ENCODE data around the gene TOP1. TPM values are rescaled to one million over a fixed set of nuclear protein-coding genes. Genes with fewer than 3 reads are reported as not detected.

Gene TOP1
- total and polyA plus RNA-seq, 8 donors, result 14.8 to 46.2 (median 21.7) TPM

- H3K27ac ChIP-seq, result no peak overlapping the region
- intact Hi-C loops (cut with DNase I; ENCODE audit: low total_unique reads), result no loop called here
- H3K9me3 ChIP-seq, result no peaks in the 10 kb centered on the region
- no peak overlapping the region for H3K4me3 ChIP-seq
- WGBS, 5 donors, result 81 to 94% (median 89%) methylated on average over 4 of the region's 4 CpGs
- peaks cover 22 to 82% (median 49%) of the 10 kb centered on the region in 4 donors for H3K4me1 ChIP-seq
- no peak for TF ChIP-seq POLR2AphosphoS5 (IDR thresholded peaks at IDR 0.05)
- no peak for TF ChIP-seq POLR2A (IDR thresholded peaks at IDR 0.05)
- no peak for TF ChIP-seq EP300 (IDR thresholded peaks at IDR 0.05)
- TF ChIP-seq CTCF (IDR thresholded peaks at IDR 0.05), result no peak
- H3K27me3 ChIP-seq, result no peaks in the 10 kb centered on the region
- DNase-seq, result no peak
- no peaks in the 10 kb centered on the region for H3K36me3 ChIP-seq
Observed at GRCh38 chr20:41041693-41042092, 13.1 kb downstream of the TOP1 start.

GRCh38 chr20:41044409-41045062 is 15.9 kb downstream of the TOP1 start:
- H3K36me3 ChIP-seq, result no peaks in the 10 kb centered on the region
- no peaks in the 10 kb centered on the region for H3K27me3 ChIP-seq
- TF ChIP-seq POLR2A (IDR thresholded peaks at IDR 0.05), result no peak
- H3K27ac ChIP-seq, result no peak overlapping the region
- DNase-seq, result no peak
- no peaks in the 10 kb centered on the region for H3K9me3 ChIP-seq
- H3K4me1 ChIP-seq, result peaks cover 39 to 87% (median 69%) of the 10 kb centered on the region in 4 donors
- intact Hi-C loops (cut with DNase I; ENCODE audit: low total_unique reads), result no loop called here
- no peak overlapping the region for H3K4me3 ChIP-seq
- whole genome bisulfite sequencing, 5 donors, result 88 to 95% (median 91%) methylated on average over 9 of the region's 9 CpGs

GRCh38 chr20:41045671-41046070 is 17.0 kb downstream of the TOP1 start:
- intact Hi-C loops (cut with DNase I; ENCODE audit: low total_unique reads), result no loop called here
- Histone ChIP-seq H3K9me3 (no peaks in the 10 kb centered on the region), H3K27me3 (no peaks in the 10 kb centered on the region), H3K27ac (no peak overlapping the region), H3K36me3 (no peaks in the 10 kb centered on the region), H3K4me3 (no peak overlapping the region), H3K4me1 (peaks cover 51 to 98% (median 76%) of the 10 kb centered on the region in 4 donors)
- DNase-seq, result no peak
- TF ChIP-seq EP300 (IDR thresholded peaks at IDR 0.05) (no peak), POLR2AphosphoS5 (IDR thresholded peaks at IDR 0.05) (no peak), CTCF (IDR thresholded peaks at IDR 0.05) (no peak), POLR2A (IDR thresholded peaks at IDR 0.05) (no peak)
- WGBS, 5 donors, result 68 to 82% (median 70%) methylated on average over 2 of the region's 2 CpGs

- H3K27me3 ChIP-seq, result no peaks in the 10 kb centered on the region
- no peaks in the 10 kb centered on the region for H3K9me3 ChIP-seq
- intact Hi-C loops (cut with DNase I; ENCODE audit: low total_unique reads), result no loop called here
- H3K27ac ChIP-seq, result peak overlapping the region in 2 of 5 donors; percentile 3 to 73
- WGBS, 5 donors, result 61 to 77% (median 73%) methylated on average over 2 of the region's 2 CpGs
- TF ChIP-seq EP300 (IDR thresholded peaks at IDR 0.05), result no peak
- no peak for TF ChIP-seq CTCF (IDR thresholded peaks at IDR 0.05)
- no peak for TF ChIP-seq POLR2AphosphoS5 (IDR thresholded peaks at IDR 0.05)
- TF ChIP-seq POLR2A (IDR thresholded peaks at IDR 0.05), result no peak
- no peaks in the 10 kb centered on the region for H3K36me3 ChIP-seq
- H3K4me3 ChIP-seq, result no peak overlapping the region
- DNase-seq, result no peak
- peaks cover 61 to 98% (median 83%) of the 10 kb centered on the region in 4 donors for H3K4me1 ChIP-seq
Observed at GRCh38 chr20:41046716-41047115, 18.1 kb downstream of the TOP1 start.

Data from stomach (tissue), 9 donors.